NCI-H2107 treated with DMSO at 0.1 percent for 48 hours (cell line): Measurements from ENCODE around the gene CRYBB3.
"Not testable (repeated sequence)": the region's sequence is repeated elsewhere in the genome, so short reads cannot be mapped to it uniquely, and the experiment has no call there.

Experiments
- DNase-seq: peaks from one replicate; lab custom pipeline; 2025; ENCODE audit not compliant: unreplicated experiment; lab: John Stamatoyannopoulos, UW

Gene CRYBB3

GRCh38 chr22:25238058-25238457 lies 38.4 kb downstream of the CRYBB3 start:
- not testable (repeated sequence) for DNase-seq

- DNase-seq, result not testable (repeated sequence)
Observed at GRCh38 chr22:25255169-25255568, 55.5 kb downstream of the CRYBB3 start.
